Effector memory CD8-positive, alpha-beta T cell (primary cell): ENCODE results near the gene ECSCR.

ENCODE experiments used
- ATAC-seq: fragments of 150-1000 bp; cut with Tn5 transposase; replicated peaks from 2 replicates; pipeline ENCODE4 v1.10.0; 2021; ENCODE audit warnings: mild to moderate bottlenecking, moderate library complexity
- DNase-seq, 3 experiments: peaks; one replicate each; pipeline ENCODE4 v3.0.0; 2021
- H3K27ac Mint-ChIP-seq, 2 donors: one replicate each; pipeline ENCODE4 v1.8.0; 2022; ENCODE audit warnings: mild to moderate bottlenecking in 2 of 2, mixed read lengths in 2 of 2, moderate library complexity in 2 of 2
- H3K27me3 Mint-ChIP-seq, 2 donors: one replicate each; pipeline ENCODE4 v1.8.0; 2022; ENCODE audit warnings: mixed read lengths in 2 of 2
- H3K36me3 Mint-ChIP-seq: one replicate; pipeline ENCODE4 v1.8.0; 2022; ENCODE audit warnings: mild to moderate bottlenecking, moderate library complexity, mixed read lengths; ENCODE audit not compliant: insufficient read depth
- H3K4me1 Mint-ChIP-seq, 2 donors: one replicate each; pipeline ENCODE4 v1.8.0; 2022; ENCODE audit warnings: low read depth in 2 of 2, mixed read lengths in 2 of 2
- H3K4me3 Mint-ChIP-seq, 2 donors: one replicate each; pipeline ENCODE4 v1.8.0; 2022; ENCODE audit warnings: mild to moderate bottlenecking in 2 of 2, mixed read lengths in 2 of 2, moderate library complexity in 2 of 2
- H3K9me3 Mint-ChIP-seq, 2 donors: one replicate each; pipeline ENCODE4 v1.8.0; 2022; ENCODE audit warnings: mixed read lengths in 2 of 2

ECSCR gene

DNA sequence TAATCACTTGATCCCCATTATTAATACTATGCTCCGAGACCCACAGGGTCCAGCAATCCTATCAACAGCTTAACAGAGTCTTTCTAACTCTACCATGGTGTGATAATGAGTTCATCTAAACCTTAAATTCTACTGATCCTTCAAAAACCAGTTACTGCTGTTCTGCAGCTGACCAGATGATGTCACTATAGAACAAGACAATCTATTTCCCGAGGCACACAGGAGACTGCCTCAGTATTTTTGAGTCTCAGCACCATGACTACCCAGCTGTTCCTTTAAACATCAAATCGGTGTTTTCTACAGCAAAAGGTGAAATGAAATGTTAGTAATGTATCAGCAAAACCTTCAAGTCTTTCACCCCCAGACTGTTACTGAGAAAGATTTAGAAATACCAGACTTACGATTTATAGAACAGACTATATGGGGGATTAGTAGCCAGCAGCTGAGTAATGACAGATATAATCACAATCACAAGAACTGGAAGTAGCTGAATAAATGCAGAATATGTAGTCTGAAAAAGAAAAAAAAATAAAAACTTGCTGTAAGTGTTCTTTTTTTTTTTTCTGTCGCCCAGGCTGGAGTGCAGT, 40.1 kb downstream of the ECSCR start:
- Mint-ChIP-seq H3K36me3 (peaks cover 36% of the 10 kb centered on the region), H3K4me3 (no peak overlapping the region), H3K4me1 (peaks cover 4% of the 10 kb centered on the region in 2 donors), H3K9me3 (no peaks in the 10 kb centered on the region), H3K27ac (peak overlapping the region in 1 of 2 donors; percentile 44), H3K27me3 (no peaks in the 10 kb centered on the region)
- DNase-seq (peak; percentile 64 to 75 (median 68)), ATAC-seq (peak; percentile 99)

DNA sequence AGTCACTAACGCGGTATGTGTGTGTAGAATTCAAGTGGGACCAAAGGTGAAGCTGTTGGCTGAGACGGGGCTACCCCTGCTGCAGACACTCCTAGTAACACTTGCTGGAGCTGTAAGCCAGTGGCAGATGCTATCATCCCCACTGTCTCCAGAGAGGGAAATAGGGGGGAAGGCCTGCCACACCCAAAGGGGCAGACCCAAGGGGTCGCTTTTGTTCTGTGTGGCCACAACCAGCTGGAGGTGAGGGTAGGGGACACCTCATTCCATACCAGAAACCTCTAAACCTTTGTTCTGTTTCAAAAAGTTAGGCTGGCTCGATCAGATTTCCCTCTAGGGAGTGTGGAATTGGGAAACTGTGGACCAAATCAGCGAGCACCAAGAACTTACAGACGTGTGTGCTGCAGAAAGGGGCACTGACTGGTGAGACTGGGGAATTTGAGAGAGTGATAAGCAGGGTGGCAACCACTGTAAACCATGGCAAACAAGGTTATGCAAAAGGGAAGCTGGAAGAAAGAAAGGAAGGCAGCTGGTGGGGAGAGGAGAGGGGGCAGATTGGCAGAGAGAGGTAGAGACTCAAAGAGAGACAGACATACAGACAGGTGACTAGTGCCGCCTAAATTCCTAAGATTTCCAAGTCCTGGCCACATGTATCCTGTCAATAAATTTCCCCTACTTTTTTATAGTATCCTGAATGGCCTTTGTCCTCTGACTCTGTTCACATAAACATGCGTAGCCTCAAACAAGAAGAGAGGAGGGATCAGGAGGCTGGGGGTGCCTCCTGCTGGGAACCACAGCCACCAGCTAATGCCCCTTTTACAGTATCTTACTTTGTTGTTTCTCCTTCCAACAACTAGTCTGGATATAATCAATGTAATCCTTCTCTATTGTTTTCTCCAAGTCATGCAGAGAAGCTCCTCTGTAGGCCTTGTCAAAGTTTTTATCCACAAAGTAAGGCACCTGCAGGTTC, 43.0 kb downstream of the ECSCR start:
- ATAC-seq (no peak), DNase-seq (no peak)
- no peak overlapping the region for H3K27ac Mint-ChIP-seq
- no peak overlapping the region for H3K4me3 Mint-ChIP-seq
- H3K27me3 Mint-ChIP-seq = no peaks in the 10 kb centered on the region
- H3K9me3 Mint-ChIP-seq = no peaks in the 10 kb centered on the region
- peaks cover 4% of the 10 kb centered on the region in 2 donors for H3K4me1 Mint-ChIP-seq
- H3K36me3 Mint-ChIP-seq = peaks cover 15% of the 10 kb centered on the region

DNA sequence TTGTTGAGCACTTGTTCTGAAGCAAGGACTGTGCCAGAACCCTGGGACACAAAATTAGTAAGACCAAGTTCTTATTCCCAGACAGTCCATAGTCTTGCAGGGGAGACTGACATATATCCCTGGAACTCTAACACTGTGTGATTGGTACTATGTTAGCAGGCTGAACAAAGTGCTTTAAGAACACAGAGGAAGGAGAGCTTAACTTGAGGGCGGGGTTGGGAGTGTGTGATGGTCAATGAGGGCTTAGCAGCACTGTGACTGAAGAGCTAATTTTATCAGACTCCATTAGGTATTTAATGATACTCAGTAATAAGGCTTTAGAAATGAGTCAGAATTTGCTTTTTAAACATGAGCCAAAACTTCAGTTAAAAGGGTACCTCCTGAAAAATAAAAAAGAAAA, 43.8 kb downstream of the ECSCR start:
- Mint-ChIP-seq H3K4me3 (no peak overlapping the region), H3K27ac (no peak overlapping the region), H3K27me3 (no peaks in the 10 kb centered on the region), H3K4me1 (peaks cover 4% of the 10 kb centered on the region in 2 donors), H3K36me3 (peaks cover 15% of the 10 kb centered on the region), H3K9me3 (no peaks in the 10 kb centered on the region)
- no peak for ATAC-seq
- no peak for DNase-seq

DNA sequence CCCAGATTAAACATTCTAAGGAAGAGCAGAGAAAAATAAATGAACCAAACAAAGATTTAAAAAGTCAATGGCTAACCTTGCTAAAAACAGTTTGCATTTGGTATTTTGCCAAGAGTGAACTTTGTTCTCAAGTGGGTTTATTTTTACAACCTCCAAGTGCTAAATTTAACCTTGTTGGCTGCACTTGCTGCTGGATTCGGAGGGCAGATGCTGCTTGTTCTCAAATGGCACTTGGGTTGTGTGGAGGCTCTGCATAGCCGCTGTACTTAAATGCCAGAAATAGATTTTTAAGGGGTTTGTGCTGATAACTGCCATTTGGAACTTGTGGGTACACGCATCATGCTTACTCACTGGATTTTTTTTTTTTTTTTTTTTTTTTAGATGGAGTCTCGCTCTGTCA, 45.3 kb downstream of the ECSCR start:
- Mint-ChIP-seq H3K27ac (no peak overlapping the region), H3K4me3 (no peak overlapping the region), H3K36me3 (peaks cover 10% of the 10 kb centered on the region), H3K27me3 (no peaks in the 10 kb centered on the region), H3K9me3 (no peaks in the 10 kb centered on the region), H3K4me1 (peaks cover under 1% of the 10 kb centered on the region in 2 donors)
- DNase-seq = no peak
- no peak for ATAC-seq

- no peaks in the 10 kb centered on the region for H3K27me3 Mint-ChIP-seq
- no peak for ATAC-seq
- no peaks in the 10 kb centered on the region for H3K9me3 Mint-ChIP-seq
- H3K36me3 Mint-ChIP-seq = peaks cover 7% of the 10 kb centered on the region
- no peak overlapping the region for H3K27ac Mint-ChIP-seq
- no peak for DNase-seq
- no peak overlapping the region for H3K4me3 Mint-ChIP-seq
- no peaks in the 10 kb centered on the region for H3K4me1 Mint-ChIP-seq
Measured at GRCh38 chr5:139416651-139417050, 45.9 kb downstream of the ECSCR start.

- Mint-ChIP-seq H3K9me3 (no peaks in the 10 kb centered on the region), H3K27me3 (no peaks in the 10 kb centered on the region), H3K27ac (no peak overlapping the region), H3K4me1 (no peaks in the 10 kb centered on the region), H3K36me3 (peaks cover 5% of the 10 kb centered on the region), H3K4me3 (no peak overlapping the region)
- no peak for ATAC-seq
- no peak for DNase-seq
Measured at GRCh38 chr5:139415869-139416268, 46.7 kb downstream of the ECSCR start.

DNA sequence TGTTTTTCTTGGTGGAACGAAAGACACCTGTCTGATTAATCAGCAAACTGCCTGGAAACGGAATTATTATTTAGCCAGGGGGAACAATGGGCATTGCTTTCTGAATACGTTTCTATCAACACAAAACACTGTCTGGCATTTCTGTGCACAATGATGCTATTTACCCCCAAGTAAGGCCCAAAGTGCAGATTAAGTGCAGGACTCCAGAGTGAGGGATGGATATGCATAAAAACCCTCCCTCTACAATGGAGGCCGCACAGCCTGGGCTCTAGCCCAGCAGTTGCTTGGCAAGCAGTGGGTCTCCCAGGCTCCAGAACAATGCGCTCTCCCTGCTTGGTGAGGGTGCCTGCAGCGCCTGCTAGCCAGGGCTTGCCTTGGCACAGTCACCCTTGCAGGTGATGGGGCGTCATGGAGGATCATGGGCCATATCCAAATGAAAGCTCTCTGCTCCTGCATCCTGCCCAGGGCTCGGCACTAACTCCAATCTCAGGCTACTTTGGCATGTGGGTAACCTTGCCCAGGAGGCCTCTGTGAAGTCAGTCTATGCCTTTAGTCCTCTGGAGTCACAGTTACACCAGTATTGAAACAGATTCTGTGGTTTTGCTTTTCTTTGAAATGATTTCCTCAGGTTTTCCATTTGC, 47.2 kb downstream of the ECSCR start:
- no peak overlapping the region for H3K4me3 Mint-ChIP-seq
- ATAC-seq = no peak
- DNase-seq = no peak
- peaks cover 2% of the 10 kb centered on the region for H3K36me3 Mint-ChIP-seq
- H3K27ac Mint-ChIP-seq = no peak overlapping the region
- no peaks in the 10 kb centered on the region for H3K4me1 Mint-ChIP-seq
- H3K27me3 Mint-ChIP-seq = no peaks in the 10 kb centered on the region
- H3K9me3 Mint-ChIP-seq = no peaks in the 10 kb centered on the region

DNA sequence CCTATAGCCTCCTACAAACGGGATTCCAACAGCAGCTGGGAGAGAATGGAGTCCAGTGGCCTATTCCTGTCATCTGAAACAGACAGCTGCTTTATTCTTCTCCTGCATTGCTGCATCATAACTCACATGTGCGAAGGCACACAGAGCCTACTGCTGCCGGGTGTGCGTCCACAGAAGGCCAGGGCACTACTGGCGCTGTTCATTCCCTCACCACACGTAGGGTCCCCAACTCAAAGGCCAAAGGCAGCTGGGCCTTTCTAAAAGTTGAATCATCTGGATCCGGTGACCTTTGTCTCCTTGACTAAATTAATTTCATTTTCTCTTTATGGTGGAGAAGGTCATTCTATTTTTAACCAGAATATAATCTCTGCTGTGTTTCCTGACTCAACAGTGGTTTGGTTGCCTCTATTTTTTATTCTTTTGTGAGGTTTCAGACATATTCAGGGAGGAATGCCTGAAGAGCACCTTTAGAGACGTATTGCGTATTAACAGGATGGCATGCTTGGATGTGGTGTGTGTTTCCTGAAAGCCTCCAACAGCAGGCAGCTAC, 47.9 kb downstream of the ECSCR start:
- no peak for DNase-seq
- peaks cover 2% of the 10 kb centered on the region for H3K36me3 Mint-ChIP-seq
- no peaks in the 10 kb centered on the region for H3K9me3 Mint-ChIP-seq
- no peak for ATAC-seq
- no peak overlapping the region for H3K4me3 Mint-ChIP-seq
- H3K27ac Mint-ChIP-seq = no peak overlapping the region
- H3K4me1 Mint-ChIP-seq = no peaks in the 10 kb centered on the region
- no peaks in the 10 kb centered on the region for H3K27me3 Mint-ChIP-seq

DNA sequence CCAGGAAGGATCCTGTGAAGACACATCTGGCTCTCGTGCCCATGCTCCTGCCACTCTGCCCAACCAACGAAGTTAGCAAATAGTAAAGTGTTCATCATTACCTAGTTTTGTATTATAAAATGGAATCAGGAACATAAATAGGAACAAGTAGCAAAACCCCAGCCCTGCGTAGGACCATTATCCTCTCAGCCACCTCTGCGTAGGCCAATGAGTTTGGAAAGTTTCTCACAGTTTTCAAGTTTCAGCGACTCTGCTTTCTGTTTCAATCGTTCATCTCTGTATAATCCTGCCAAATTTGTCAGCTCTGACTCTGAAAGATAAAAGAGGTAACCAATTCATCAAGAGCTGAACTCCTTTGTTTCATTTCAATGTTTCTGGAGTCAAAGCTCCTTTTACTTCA, 48.6 kb downstream of the ECSCR start:
- Mint-ChIP-seq H3K4me3 (no peak overlapping the region), H3K4me1 (no peaks in the 10 kb centered on the region), H3K9me3 (no peaks in the 10 kb centered on the region), H3K27me3 (no peaks in the 10 kb centered on the region), H3K36me3 (peaks cover under 1% of the 10 kb centered on the region), H3K27ac (no peak overlapping the region)
- ATAC-seq (no peak), DNase-seq (no peak)

DNA sequence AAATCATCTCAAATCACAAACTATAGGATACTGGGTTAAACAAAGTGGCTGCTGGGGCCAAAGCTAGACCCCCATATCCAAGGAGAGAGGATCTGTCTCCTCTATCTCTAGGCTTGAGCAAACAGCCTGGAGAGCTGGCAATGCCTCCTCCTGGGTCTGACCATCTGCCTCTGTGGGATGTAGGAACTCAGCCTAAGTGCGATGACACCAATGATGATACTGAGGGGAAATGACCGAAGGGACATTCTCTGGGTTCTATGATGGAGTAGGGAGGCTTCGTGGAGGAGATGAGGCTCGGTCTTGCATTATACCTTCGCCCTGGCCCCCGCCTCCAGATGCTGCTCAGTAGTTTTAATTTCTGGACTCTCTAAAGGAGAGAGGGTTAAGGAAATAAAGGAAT, 49.4 kb downstream of the ECSCR start:
- H3K4me1 Mint-ChIP-seq = no peaks in the 10 kb centered on the region
- no peak overlapping the region for H3K4me3 Mint-ChIP-seq
- no peak overlapping the region for H3K27ac Mint-ChIP-seq
- no peaks in the 10 kb centered on the region for H3K27me3 Mint-ChIP-seq
- H3K36me3 Mint-ChIP-seq = no peaks in the 10 kb centered on the region
- ATAC-seq (no peak), DNase-seq (no peak)
- H3K9me3 Mint-ChIP-seq = no peaks in the 10 kb centered on the region

DNA sequence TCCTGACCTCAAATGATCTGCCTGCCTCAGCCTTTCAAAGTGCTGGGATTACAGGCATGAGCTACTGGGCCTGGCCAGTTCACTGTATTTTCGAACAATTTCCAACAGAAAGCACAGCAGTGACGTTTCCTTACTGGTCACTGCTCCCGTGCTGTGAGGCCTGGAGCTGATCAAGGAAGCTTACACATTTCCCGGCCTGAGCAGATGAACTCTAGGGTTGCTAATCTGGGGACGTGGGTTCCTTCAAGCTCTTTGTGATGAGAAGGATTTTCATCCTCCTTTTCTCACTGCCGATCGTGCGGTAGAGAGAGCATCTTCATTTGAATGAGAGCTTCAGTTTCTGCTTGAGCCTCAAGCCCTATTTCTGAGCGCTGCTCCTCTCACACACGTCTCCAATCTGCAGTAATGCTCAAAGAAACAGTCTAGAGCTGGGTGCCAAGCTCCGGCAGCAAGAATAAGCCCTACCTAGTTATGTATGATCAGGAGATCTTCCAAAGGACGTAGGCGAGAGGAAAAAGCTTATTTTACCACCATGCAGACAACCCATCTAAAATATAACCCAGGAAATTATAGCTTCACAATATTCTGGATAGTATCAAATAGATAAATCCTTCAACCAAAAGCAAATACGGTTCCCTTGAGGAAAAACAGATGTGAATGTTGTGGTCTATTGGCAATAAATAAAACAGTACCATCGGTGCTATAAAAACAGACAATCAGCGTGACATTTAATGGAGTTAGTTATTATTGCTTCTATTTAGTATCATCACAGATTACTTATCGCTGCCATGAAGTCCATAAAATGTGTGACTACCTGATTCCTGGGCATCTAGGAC, 51.3 kb downstream of the ECSCR start:
- DNase-seq = no peak
- H3K4me1 Mint-ChIP-seq = no peaks in the 10 kb centered on the region
- no peak overlapping the region for H3K27ac Mint-ChIP-seq
- H3K27me3 Mint-ChIP-seq = no peaks in the 10 kb centered on the region
- H3K36me3 Mint-ChIP-seq = no peaks in the 10 kb centered on the region
- no peak overlapping the region for H3K4me3 Mint-ChIP-seq
- no peak for ATAC-seq
- no peaks in the 10 kb centered on the region for H3K9me3 Mint-ChIP-seq

GRCh38 chr5:139410121-139410992, 52.2 kb downstream of the ECSCR start:
- no peak overlapping the region for H3K4me3 Mint-ChIP-seq
- DNase-seq = no peak
- H3K9me3 Mint-ChIP-seq = no peaks in the 10 kb centered on the region
- no peaks in the 10 kb centered on the region for H3K36me3 Mint-ChIP-seq
- no peaks in the 10 kb centered on the region for H3K4me1 Mint-ChIP-seq
- no peaks in the 10 kb centered on the region for H3K27me3 Mint-ChIP-seq
- no peak for ATAC-seq
- H3K27ac Mint-ChIP-seq = no peak overlapping the region
